Large intestine (tissue), 3 donors: ENCODE measurements around the gene TMEM244. TPM values are rescaled to one million over a fixed set of nuclear protein-coding genes. Genes with fewer than 3 reads are reported as not detected.
"Not testable (repeated sequence)": the region's sequence is repeated elsewhere in the genome, so short reads cannot be mapped to it uniquely, and the experiment has no call there.

Source experiments
- DNase-seq, 2 donors: peaks; one replicate each; pipeline versions ENCODE4 v3.0.0 to v3.0.0-alpha.2; 2013
- H3K27ac ChIP-seq: one replicate; pipeline ENCODE4 v1.5.1; 2013; ENCODE audit warnings: low read length
- H3K27me3 ChIP-seq: 2 replicates; pipeline ENCODE4 v1.6.1; 2013; ENCODE audit warnings: low read length; ENCODE audit not compliant: control insufficient read depth, insufficient read depth
- H3K36me3 ChIP-seq: 2 replicates; pipeline ENCODE4 v1.6.1; 2013; ENCODE audit warnings: low read length; ENCODE audit not compliant: control insufficient read depth, insufficient read depth
- H3K4me1 ChIP-seq: one replicate; pipeline ENCODE4 v1.6.1; 2013; ENCODE audit warnings: low read length; ENCODE audit not compliant: control insufficient read depth, insufficient read depth
- H3K4me3 ChIP-seq: one replicate; pipeline ENCODE4 v1.5.1; 2013; ENCODE audit warnings: low read length
- H3K9me3 ChIP-seq: one replicate; pipeline ENCODE4 v1.6.1; 2013; ENCODE audit warnings: mild to moderate bottlenecking, low read depth, low read length, moderate library complexity; ENCODE audit not compliant: control insufficient read depth
- WGBS: methylation state at CpG from one replicate; pipeline ENCODE4 v1.1.5; 2013; ENCODE audit warnings: low lambda C conversion rate; ENCODE audit not compliant: insufficient coverage; 5-methylcytosine and 5-hydroxymethylcytosine counted together
- polyA plus RNA-seq: library from polyadenylated mRNA; unstranded; fragments of 120-200 nt; gene quantifications from one replicate; pipeline ENCODE4 v1.2.1, GENCODE V29; 2013

Gene TMEM244
- polyA plus RNA-seq, 1 donor: not detected

DNA sequence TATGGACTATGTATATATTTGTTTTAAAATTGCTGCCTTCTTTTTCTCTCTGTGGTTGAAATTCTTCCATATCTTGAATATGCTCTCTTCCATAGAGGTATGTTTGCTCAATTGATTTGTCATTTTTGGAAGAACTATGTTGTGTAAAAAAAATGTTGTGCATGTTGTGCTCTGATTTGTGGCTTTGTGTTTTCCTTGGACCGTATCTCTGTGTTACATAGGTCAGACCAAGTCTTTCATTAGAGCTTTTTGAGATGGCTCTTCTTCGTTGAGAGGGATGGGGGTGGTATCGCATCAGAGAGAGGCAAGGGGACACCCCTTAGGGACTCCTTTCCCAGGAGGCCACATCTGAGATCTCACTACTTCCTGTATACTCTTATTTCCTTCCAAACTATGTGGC lies 43.8 kb downstream of the TMEM244 start:
- Histone ChIP-seq H3K4me1 (no peaks in the 10 kb centered on the region), H3K27ac (no peak overlapping the region), H3K4me3 (no peak overlapping the region), H3K27me3 (peaks cover 2% of the 10 kb centered on the region), H3K9me3 (no peaks in the 10 kb centered on the region), H3K36me3 (no peaks in the 10 kb centered on the region)
- no peak for DNase-seq
- no CpG with 5 or more reads among the region's 3 CpGs for WGBS

DNA sequence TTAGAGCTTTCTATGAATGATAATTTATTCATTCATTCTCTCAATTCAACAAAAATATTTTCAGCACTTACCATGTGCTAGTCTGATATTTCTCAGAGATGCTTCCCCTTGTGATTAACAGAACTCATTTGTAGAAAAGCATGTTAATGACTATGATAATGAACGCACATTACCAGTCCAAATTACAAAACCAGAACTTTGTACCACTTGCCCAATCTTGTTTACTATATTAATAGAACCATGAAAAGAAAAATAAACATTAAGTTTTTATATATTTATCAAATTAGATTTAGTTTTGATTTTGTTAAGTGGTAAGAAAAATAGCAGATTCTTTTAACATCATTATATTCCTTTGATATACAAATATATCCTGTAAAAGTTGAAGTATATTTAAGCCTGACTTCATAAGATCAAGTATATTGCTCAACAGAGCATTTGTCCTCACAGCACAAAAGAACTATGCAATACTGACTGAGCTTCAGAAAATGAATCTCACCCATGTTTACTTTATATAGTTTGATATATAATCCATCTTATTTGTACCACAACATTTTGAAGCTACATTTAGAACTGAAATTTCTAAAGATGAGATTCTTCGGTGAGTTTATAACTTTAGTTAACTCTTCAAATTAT lies 48.9 kb downstream of the TMEM244 start:
- Histone ChIP-seq H3K4me1 (no peaks in the 10 kb centered on the region), H3K9me3 (no peaks in the 10 kb centered on the region), H3K36me3 (no peaks in the 10 kb centered on the region), H3K27me3 (no peaks in the 10 kb centered on the region), H3K4me3 (no peak overlapping the region), H3K27ac (no peak overlapping the region)
- no peak for DNase-seq
- WGBS: 100% methylated on average over 1 of the region's 2 CpGs

GRCh38 chr6:129807141-129807540 lies 54.0 kb downstream of the TMEM244 start:
- not testable (repeated sequence) for H3K4me3 ChIP-seq, DNase-seq, H3K4me1 ChIP-seq, H3K9me3 ChIP-seq, H3K36me3 ChIP-seq, H3K27me3 ChIP-seq, H3K27ac ChIP-seq
- WGBS: no CpG with 5 or more reads among the region's 2 CpGs

DNA sequence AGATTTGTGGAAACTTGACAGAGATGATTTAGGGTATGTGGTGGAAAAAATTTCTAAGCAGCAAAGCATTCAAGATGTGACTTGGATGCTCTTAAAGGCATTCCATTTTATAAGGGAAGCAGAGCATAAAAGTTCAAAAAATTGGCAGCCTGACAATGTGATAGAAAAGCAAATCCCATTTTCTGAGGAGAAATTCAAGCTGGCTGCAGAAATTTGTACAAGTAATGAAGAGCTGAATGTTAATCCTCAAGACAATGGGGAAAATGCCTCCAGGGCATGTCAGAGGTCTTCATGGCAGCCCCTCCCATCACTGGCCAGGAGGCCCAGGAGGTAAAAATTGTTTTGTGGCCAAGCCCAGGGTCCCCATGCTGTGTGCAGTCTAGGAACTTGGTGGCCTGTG lies 58.2 kb downstream of the TMEM244 start:
- H3K9me3 ChIP-seq, DNase-seq, H3K4me1 ChIP-seq, H3K36me3 ChIP-seq, H3K27me3 ChIP-seq, H3K4me3 ChIP-seq, H3K27ac ChIP-seq: not testable (repeated sequence)

- 70% methylated on average over 2 of the region's 4 CpGs for WGBS
- no peak overlapping the region for H3K4me3 ChIP-seq
- H3K36me3 ChIP-seq: no peaks in the 10 kb centered on the region
- H3K27me3 ChIP-seq: peaks cover 2% of the 10 kb centered on the region
- DNase-seq: no peak
- no peaks in the 10 kb centered on the region for H3K4me1 ChIP-seq
- no peak overlapping the region for H3K27ac ChIP-seq
- H3K9me3 ChIP-seq: no peaks in the 10 kb centered on the region
Observed at GRCh38 chr6:129801909-129802308, 59.2 kb downstream of the TMEM244 start.

DNA sequence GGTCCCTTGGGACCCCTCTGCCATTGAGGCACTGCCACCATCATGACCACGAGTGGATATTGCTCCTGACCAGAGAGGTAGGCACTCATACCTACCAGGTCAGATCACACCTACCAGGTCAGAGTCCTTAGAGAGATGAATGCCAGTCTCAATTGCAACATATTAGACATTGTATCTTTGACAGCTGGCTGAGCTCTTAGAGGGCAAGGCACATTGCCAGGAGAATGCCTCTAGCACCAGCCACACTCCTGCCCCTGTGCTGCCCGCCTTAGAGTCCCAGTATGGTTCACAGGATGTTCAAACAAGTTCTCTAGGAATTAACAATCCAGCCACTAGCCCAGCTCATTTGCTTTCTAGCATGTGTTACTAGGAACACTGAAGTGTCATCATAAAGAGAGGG lies 65.9 kb downstream of the TMEM244 start:
- DNase-seq: no peak
- Histone ChIP-seq H3K9me3 (no peaks in the 10 kb centered on the region), H3K27ac (no peak overlapping the region), H3K4me3 (no peak overlapping the region), H3K27me3 (peaks cover 6% of the 10 kb centered on the region), H3K4me1 (no peaks in the 10 kb centered on the region), H3K36me3 (no peaks in the 10 kb centered on the region)
- no CpG with 5 or more reads among the region's 2 CpGs for WGBS

DNA sequence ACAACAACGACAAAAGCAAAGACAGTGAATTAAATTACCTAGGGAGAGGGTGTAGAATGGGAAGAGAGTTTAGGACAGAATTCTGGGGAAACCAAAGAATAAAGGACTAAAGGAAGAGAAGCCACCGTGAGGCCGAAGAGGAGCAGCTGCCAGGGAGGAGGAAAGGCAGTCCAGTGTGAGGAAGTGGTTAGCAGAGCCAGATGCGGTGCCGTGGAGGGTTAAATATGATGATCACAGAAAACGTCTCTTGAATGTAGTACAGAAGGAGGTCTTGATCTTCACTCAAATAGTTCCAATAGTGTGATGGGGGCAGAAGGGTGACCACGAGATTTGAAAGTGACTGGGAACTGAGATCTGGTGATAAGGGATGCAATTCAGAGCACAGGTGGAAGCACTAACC lies 67.7 kb downstream of the TMEM244 start:
- no peaks in the 10 kb centered on the region for H3K9me3 ChIP-seq
- DNase-seq: no peak
- WGBS: 81% methylated on average over 5 of the region's 7 CpGs

GRCh38 chr6:129792049-129792448 lies 69.1 kb downstream of the TMEM244 start:
- Histone ChIP-seq H3K27ac (no peak overlapping the region), H3K36me3 (no peaks in the 10 kb centered on the region), H3K9me3 (no peaks in the 10 kb centered on the region), H3K27me3 (peaks cover 4% of the 10 kb centered on the region), H3K4me3 (no peak overlapping the region), H3K4me1 (no peaks in the 10 kb centered on the region)
- DNase-seq: no peak
- WGBS: no CpG with 5 or more reads among the region's 4 CpGs

More for the DNA sequence above, 67.7 kb downstream of the TMEM244 start:
- Histone ChIP-seq H3K27ac (no peak overlapping the region), H3K27me3 (peaks cover 4% of the 10 kb centered on the region), H3K4me1 (no peaks in the 10 kb centered on the region), H3K4me3 (no peak overlapping the region), H3K36me3 (no peaks in the 10 kb centered on the region)

- Histone ChIP-seq H3K27me3 (peaks cover 4% of the 10 kb centered on the region), H3K4me3 (no peak overlapping the region)
- WGBS: no CpG with 5 or more reads among the region's 1 CpG
Observed at GRCh38 chr6:129790785-129791184, 70.3 kb downstream of the TMEM244 start.

GRCh38 chr6:129789974-129790373 lies 71.1 kb downstream of the TMEM244 start:
- Histone ChIP-seq H3K27me3 (peaks cover 4% of the 10 kb centered on the region), H3K4me3 (no peak overlapping the region), H3K27ac (no peak overlapping the region), H3K4me1 (no peaks in the 10 kb centered on the region), H3K36me3 (no peaks in the 10 kb centered on the region), H3K9me3 (no peaks in the 10 kb centered on the region)
- DNase-seq: no peak

More at GRCh38 chr6:129790785-129791184, 70.3 kb downstream of the TMEM244 start:
- DNase-seq: no peak
- Histone ChIP-seq H3K9me3 (no peaks in the 10 kb centered on the region), H3K27ac (no peak overlapping the region), H3K36me3 (no peaks in the 10 kb centered on the region), H3K4me1 (no peaks in the 10 kb centered on the region)

DNA sequence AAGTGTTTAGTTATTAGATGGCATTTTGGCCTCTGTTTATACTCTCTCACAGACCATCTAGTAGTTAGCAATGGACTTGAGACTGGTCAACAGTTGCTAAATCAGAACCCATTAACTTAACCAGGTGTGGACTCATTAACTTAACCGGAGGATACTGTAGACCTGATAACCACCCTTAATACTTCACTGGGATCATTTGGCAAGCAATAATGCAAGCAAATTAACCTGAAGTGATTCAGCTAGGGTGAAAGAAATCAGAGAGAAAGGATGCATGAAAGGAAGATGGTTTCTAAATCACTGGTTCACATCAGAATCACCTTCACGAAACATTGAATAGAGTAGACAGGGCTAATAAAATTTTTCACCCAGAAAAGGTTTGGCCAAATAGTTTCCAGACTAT lies 73.3 kb downstream of the TMEM244 start:
- Histone ChIP-seq H3K4me1 (no peaks in the 10 kb centered on the region), H3K4me3 (no peak overlapping the region), H3K9me3 (no peaks in the 10 kb centered on the region), H3K36me3 (no peaks in the 10 kb centered on the region), H3K27me3 (peaks cover 2% of the 10 kb centered on the region), H3K27ac (no peak overlapping the region)
- DNase-seq: no peak
- WGBS: 80% methylated on average over 1 of the region's 2 CpGs
